ENCODE results near the gene SPATA13.
"Not testable (repeated sequence)": the region's sequence is repeated elsewhere in the genome, so short reads cannot be mapped to it uniquely, and the experiment has no call there.

Gene SPATA13

DNA sequence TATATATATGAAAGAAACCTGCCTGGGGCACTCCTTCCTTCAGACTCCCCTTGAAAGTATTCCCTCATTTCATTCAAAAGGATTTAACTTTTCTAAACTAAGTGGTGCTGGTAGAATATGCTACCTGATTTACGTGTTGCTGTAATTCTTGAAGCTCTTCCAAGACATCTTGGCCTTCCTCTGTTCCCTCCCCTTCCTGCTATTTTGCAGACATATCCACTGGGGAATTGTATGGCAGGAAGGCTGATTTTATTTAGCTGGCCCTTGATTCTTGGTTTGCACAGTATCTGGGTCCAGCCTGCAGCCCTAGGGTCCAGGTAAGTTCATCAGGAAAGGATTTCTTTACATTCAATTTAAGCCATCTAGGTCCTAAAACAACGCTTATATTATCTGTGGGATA is 148.8 kb downstream of the SPATA13 start, which contains the start of gene C1QTNF9:
Gene C1QTNF9 (plus strand): TSS at position 281 of the 400 bp plus-strand sequence. CDS start 6,424 bp downstream, outside the sequence.
- not testable (repeated sequence) for DNase-seq (ENCODE audit: low spot score)

DNA sequence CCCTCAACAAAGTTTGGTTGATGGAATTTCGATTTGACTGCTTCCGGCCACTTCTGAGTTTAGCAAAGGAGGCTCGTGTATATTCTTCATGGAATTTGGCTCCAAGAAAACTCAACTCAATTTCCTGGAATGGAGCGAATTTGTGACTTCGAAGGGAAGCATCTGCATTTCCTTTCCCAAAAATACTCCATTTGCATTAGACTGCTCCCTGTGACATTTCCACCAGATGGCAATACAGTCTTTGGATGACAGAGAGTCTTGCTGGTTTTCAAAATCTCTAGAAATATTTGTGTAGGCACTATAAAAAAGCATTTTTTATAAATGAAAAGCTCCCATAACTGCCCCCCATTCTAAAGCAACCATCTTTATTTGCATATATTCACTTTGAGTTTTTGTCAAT is 152.9 kb downstream of the SPATA13 start:
- DNase-seq (ENCODE audit: low spot score): no peak

DNA sequence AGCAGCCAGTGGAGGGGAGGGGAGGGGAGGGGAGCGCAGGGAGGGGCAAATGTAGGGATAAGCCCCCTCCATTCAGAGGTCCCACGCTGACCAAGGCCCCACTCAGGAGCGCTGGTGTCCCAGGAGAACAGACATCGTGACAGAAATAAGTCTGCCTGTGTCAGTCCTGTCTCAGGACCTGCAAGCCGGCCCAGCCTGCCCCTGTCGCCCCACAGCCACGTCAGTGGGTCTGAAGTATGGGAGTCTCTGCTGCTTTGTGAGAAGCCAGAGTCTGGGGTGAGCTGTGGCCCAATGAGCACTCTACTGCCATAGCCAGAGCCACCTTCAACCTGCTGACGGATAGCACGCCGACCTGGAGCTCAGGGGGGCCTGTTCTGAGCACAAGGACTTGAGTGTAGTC is 157.3 kb downstream of the SPATA13 start:
- not testable (repeated sequence) for DNase-seq (ENCODE audit: low spot score)

DNA sequence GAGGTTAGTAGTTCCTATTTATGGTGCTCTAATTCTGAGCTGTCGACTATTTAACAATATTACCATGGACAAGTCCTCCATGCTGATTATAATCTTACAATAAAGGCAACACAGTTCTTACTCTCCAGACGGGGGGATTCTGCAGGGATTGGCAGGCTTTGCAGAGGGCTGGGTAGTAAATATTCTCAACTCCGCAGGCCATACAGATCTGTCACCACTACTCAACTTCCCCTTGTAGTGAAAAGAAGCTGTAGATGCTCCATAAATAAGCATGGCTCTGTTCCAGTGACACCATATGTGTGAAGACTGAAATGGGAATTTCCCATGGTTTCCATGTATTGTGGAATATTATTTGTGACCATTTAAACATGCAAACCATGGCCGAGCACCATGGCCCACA is 158.4 kb downstream of the SPATA13 start:
- not testable (repeated sequence) for DNase-seq (ENCODE audit: low spot score)

DNA sequence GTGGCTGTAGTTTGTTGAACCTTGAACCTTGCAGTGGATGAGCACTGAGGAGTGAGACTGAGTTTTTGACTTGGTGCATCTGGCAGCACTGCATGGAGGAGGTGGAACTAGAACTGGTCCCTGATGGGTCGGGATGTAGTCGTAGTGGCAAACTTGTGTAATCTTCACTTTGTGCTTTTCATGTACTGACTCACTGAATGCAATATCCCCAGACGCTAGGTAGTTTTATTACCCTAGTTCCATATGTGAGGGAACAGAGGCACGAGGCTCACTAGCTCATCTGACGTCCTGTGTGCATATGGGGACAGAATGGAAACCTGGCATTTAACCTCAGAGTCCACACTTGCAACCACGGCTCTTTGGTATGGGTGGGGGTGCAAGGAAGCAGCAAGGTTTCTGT is 159.1 kb downstream of the SPATA13 start:
- not testable (repeated sequence) for DNase-seq (ENCODE audit: low spot score)

DNA sequence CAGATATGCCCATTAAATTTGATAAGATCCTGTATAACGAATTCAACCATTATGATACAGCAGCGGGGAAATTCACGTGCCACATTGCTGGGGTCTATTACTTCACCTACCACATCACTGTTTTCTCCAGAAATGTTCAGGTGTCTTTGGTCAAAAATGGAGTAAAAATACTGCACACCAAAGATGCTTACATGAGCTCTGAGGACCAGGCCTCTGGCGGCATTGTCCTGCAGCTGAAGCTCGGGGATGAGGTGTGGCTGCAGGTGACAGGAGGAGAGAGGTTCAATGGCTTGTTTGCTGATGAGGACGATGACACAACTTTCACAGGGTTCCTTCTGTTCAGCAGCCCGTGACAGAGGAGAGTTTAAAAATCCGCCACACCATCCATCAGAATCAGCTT is 160.9 kb downstream of the SPATA13 start:
- DNase-seq (ENCODE audit: low spot score): not testable (repeated sequence)

DNA sequence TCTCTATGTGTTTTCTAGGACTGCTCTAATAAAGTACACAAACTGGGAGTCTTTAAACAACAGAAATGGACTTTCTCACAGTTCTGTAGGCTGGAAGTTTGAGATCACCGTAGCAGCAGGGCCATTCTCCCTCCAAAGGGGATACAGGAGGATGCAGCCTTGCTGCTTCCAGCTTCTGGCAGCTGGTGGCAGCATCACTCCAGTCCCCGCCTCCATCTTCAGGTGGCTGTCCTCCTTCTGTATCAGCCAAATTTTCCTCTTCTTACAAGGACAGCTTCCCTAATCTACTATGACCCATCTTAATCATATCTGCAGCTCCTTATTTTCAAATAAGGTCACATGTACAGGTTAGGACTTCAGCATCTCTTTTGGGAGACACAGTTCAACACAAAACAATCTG is 161.9 kb downstream of the SPATA13 start:
- not testable (repeated sequence) for DNase-seq (ENCODE audit: low spot score)

DNA sequence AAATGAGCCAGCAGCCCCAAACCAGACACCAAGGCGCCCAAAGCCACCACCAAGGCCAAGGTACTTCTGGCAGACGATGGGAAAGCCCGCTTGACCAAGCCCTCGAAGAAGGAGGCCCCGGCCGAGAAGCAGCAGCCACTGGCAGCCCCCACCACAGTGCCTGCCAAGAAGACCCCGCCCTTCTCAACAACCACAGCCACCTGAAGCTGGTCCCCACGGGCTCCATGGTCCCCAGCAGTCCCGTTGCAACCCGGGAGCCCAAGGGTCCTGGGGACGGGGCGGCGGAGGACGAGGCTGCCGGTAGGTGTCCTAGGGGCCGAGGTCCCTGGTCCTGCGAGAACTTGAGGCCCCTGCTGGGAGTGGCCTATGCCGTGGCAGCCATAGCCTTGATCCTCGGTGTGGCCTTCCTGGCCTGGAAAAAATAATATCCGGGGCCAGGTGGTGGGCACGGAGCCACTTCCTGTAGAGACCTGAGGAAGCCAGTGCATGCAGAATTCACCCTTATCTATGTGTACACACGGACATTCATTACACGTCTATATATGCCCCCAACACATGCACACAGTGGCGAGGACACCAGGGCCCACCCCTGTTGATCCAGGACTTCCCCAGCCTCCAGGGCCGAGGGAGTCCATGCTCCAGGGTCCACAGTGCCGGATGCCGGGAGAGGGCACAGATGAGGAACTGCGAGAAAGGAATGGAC is 162.7 kb downstream of the SPATA13 start:
- DNase-seq (ENCODE audit: low spot score): no peak

DNA sequence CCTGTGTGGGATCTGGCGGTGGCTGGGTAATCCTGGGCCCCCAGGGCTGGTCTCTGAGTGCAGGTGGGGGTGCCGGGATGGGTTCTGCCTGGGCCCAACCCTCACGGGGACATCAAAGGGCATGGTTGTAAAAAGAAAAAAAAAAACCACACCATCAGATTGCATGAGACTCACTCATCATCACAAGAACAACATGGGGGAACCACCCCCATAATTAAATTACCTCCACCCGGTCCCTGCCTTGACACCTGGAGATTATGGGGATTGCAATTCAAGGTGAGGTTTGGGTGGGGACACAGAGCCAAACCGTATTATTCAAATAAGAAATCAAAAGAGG is 163.2 kb downstream of the SPATA13 start:
- DNase-seq (ENCODE audit: low spot score): no peak

DNA sequence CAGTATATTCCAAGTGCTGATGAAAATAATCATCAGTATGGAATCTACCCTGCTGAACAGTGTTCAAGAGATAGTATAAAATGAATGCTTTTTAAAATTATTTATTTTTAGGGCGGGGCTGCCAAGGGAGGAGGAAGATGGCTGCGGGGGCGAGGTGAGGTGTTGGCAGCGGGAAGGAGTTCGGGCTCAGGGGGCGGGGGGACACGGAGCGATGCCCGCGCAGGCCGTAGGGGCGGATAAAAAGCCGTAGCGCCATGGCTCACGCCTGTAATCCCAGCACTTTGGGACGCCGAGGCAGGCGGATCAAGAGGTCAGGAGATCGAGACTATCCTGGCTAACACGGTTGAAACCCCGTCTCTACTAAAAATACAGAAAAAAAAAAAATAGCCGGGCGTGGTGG is 167.1 kb downstream of the SPATA13 start:
- DNase-seq (ENCODE audit: low spot score): not testable (repeated sequence)

DNA sequence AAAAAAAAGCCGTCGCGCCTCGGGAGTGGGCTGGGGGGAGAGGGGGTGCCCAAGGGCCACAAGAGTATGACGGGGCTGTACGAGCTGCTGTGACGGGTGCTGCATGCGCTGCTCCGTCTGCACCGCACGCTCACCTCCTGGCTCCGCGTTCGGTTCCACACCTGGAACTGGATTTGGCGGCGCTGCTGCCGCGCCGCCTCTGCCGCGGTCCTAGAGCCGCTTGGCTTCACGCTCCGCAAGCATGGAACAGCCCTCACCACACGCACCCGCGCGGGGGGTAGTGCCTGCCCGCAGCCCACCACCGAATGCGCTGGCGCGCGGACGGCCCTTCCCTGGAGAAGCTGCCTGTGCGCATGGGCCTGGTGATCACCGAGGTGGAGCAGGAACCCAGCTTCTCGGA is 167.6 kb downstream of the SPATA13 start:
- DNase-seq (ENCODE audit: low spot score): no peak

DNA sequence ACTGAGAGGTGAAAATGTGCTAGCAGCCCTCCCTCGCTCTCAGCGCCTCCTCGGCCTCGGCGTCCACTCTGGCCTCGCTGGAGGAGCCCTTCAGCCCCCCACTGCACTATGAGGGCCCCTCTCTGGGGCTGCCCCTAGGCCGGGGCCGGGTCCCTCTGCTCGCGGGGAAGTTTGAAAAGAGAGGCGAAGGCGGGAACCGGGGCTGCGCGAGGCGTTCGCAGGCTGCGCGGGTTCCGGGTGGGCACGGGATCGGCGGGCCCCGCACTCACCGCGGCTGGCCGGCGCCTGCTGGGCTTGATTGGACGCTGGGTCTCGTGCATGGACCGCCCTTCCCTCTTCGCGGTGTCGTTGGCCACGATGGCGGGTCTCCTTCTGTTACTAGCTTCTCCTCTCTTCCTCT is 178.2 kb downstream of the SPATA13 start:
- DNase-seq (ENCODE audit: low spot score): no peak

DNA sequence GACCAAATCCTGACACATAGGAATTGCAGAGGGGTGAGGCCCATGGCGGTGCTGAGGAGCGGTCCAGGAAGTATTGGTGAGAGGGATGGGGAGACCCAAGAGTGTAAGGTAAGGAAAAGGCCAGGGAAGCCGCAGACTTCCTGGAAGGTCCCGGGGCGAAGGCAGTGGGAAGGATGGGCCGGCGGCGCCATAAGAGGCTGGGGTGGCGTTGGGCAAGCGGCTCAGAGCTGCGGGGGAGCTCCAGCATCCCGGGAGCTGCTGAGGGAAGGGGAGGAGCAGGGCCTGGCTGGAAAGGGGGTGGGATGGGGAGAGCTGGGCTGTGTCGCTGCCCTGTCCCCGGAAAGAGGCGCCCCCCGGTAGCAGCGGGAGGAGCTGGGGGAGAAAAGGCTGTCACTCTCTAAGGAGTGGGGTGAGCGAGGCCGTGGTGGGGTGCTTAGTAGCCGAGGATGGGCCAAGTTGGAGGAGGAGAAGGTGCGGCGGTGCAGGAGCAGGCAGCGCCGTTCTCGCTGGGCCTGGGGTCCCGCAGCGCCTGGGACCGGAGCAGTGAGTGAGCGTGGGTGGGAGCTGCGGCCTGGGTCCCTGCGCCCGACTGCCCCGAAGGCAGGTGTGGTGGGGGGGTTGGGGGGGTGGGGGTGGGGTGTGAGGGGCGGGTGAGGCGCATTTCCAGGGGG is 179.6 kb downstream of the SPATA13 start:
- DNase-seq (ENCODE audit: low spot score): no peak

DNA sequence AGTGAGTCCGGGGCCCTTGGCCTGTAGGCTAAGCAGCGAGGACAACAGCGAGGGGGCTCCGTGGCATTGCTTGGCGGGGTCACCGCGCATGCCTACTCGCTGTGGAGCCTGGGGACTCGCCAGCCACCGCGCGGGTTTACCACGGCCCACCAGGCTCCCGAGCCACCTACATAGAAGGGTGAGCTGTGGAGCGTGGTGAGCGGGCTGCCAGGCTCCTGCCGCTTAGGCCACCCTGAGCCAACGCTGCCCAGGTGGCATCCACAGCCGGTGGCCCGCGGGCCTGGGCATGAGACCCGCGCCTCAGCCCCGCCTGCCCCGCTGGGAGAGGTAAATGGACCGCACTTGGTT is 180.1 kb downstream of the SPATA13 start:
- DNase-seq (ENCODE audit: low spot score): no peak

DNA sequence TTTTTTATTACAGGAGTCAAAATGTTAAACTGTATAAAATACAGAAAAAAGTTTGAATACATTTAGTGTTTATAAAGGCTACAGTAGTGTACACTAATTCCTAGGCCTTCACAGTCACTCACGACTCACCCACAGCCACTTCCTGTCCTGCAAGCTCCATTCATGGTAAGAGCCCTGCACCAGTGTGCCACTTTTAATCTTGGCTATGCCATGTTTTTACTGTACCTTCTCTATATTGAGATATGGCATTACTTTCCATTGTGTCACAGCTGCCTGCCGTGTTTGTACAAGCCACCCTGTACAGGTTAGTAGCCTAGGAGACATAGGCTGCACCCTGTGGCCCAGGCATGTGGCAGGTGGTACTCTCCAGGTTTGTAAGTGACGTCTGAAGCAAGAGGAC is 180.9 kb downstream of the SPATA13 start:
- DNase-seq (ENCODE audit: low spot score): no peak

DNA sequence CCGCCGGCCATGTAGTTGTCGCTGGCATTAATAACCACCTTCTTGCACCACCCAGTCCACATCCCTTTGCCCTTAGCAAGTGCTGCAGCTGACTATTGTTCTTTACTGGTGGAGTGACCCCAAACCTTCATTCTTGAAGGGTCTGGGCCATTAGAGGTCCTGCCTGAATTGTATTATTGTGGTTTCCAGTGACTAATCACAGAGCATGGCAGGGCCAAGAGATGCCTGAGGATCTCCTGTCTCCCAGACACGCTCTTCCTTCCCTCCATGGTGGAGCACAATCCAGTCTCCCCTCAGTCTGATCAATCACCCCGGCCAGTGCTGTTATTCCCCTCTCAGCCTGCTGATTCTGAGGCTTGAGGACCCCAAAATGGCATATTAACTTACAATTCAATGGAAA is 187.9 kb downstream of the SPATA13 start:
- no peak for DNase-seq (ENCODE audit: low spot score)

DNA sequence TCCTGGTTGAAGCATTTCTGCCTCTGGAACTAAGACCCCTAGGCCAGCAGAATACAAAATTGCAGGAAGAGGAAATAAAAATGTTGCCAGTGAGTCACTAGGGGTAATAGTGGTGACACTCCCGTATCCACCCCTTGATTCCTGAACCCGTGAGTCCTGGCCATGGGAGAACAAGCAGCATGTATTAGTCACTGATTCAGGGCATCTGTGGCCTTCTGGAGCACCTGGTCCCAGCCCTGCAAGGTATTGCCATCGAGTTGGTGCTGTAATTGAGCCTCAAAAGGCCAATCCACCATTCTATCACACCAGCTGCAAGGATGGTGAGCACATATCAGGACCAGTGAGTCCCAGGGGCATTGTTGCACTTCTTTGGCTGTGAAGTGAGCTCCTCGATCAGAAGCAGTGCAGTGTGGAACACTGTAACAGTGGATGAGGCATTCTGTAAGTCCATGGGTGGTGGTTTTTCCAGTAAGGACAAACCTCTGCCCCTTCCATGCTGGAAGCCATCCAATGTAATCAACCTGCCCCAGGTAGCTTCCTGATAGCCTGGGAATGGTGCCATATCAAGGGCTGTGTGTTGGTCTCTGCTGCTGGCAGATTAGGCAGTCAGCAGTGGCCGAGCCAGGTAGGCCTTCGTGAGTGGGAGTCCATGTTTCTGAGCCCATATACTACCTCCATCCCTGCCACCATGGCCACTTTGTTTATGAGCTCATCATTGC is 188.4 kb downstream of the SPATA13 start:
- DNase-seq (ENCODE audit: low spot score): no peak

DNA sequence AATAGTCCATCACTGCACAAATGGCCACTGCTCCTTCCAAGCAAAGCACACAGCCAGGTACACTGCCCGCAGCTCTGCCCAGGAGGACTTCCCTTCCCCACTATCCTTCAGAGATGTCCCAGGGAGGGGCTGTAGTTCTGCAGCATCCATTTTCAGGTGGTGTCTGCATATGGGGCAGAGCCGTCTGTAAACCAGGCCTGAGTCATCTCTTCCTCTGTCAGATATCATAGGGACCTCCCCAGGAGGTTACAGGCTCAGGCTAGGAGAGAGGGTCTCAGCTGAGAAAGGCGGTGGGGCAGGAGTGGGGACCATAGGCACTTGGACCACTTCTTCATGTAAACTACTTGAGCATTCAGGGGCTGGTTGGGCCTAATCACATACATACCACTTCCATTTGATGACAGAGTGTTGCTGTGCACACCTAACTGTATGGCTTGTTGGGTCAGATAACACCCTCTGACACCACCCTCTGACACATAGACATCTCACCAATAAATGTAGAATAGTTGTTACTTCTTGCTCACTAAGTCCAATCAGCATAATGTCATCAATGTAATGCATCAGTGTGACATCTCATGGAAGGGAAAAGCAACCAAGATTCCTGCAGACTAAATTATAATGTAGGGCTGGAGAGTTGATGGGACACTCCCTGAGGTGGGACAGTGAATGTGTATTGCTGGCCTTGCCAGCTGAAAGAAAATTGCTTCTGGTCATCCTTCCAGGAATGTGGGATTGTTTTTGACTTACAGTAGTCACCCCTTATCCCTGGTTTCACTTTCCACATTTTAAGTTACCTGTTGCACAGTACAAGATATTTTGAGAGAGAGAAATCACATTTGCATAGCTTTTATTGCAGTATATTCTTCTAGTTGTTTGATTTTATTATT is 189.5 kb downstream of the SPATA13 start:
- DNase-seq (ENCODE audit: low spot score): not testable (repeated sequence)

DNA sequence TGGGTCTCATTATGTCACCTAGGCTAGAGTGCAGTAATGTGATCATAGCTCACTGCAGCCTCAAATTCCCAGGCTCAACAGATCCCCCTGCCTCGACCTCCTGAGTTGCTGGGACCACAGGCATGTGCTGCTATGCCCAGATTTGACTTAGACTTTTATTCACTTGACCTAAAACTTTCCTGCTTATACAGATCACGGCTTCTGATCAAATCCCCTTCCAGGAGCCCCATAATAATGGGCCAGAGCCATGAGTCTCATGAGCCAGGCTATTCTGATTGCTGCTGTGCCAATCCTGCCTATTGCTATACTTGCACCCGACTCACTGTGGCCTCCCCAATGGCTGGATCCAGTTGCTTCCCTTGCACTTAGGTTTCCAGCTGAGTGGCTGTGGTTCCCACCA is 190.9 kb downstream of the SPATA13 start:
- DNase-seq (ENCODE audit: low spot score): no peak

DNA sequence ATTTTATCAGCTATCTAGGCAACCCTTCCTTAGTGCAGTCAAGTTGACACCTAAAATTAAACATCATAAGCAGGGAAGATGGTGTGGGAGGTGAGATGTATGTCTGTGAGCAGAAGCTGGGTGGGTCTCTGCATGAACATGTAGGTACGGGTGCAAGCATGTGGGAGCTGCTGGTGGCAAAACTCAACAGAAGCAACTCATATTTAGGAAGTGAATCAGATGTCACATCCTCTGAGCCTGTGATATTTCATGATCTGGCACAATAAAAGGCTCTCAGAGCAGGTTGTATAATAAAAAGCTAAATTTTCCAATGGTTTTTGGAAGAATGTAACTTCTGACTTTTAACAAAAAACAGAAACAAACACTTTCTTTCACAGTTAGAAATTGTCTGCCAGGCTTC is 193.2 kb downstream of the SPATA13 start:
- no peak for DNase-seq (ENCODE audit: low spot score)

DNA sequence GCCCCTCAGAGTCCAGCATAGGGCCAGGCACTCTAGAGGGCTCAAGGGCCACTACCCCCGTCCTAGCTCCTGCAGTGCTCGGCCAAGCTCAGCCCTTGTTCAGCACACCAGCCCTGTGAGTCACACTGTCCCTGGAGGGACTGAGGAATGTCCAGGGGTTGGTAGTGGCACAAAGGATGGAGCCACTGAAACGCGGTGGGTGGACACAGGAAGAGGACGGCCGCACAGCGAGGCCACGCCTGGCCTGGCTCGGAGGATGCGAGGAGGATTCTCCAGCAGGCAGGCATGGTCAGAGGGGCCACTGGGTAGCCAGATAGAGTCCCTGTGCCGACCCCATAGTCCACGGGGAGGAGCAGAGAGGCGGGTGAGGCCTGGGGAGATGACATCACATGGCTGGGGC is 194.6 kb downstream of the SPATA13 start:
- no peak for DNase-seq (ENCODE audit: low spot score)

DNA sequence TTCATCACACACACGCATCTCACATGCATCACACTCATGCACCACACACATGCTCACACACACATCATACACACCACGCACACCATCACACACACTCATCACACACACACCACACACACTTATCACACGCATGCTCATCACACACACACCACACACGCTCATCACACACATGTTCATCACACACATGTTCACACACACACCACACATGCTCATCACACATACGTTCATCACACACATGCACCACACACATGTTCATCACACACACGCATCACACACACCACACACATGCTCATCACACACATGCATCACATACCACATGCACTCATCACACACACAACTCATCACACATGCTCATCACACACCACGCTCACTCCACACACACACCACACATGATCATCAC is 195.8 kb downstream of the SPATA13 start:
- no peak for DNase-seq (ENCODE audit: low spot score)

Measured in SK-N-DZ (cell line).